Epithelial cell of esophagus (primary cell): Measurements from ENCODE around the gene SYT3.

ENCODE experiments used
- DNase-seq: peaks from one replicate; pipeline ENCODE4 v3.0.0; 2010; ENCODE audit warnings: low read depth
- H3K4me3 ChIP-seq: 2 replicates; pipeline ENCODE4 v1.5.1; 2011; ENCODE audit warnings: mild to moderate bottlenecking, low read length, control low read depth
- TF ChIP-seq, protein P1 (sequence below): IDR thresholded peaks from 2 replicates; pipeline ENCODE4 v1.5.1; 2011; ENCODE audit warnings: low read depth, mild to moderate bottlenecking, low read length, control low read depth, inconsistent platforms; ENCODE audit not compliant: insufficient read depth; ENCODE audit errors: missing control alignments

SYT3 gene

DNA sequence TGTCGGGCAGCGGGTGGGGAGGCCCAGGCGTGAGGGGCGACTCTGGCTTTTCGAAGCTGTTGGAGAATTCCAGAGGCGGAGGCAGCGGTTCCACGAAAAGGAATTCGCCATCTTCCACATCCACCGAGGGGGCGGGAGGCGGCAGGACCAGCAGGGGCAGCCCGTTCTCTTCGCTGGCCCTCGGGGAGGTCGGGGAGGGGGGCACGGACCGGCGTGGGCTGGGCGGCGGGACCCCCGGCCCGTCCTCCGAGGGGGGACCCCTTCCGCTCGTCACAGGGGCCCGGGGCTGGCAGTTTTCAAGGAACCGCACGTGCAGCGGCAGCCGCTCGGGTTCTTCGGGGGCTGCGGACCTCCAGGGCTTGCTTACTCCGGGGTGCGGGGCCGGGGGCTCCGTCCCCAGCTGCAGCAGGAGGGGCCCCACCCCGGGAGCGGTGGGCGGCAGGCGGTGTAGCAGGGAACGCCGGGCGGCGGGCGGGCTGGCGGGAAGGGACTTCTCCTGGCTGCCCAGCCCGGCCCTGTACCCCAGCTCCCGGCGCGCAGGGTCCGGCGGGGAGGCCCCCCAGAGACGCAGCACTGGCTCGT lies 27.6 kb upstream of the SYT3 start:
- TF ChIP-seq, protein P1, sequence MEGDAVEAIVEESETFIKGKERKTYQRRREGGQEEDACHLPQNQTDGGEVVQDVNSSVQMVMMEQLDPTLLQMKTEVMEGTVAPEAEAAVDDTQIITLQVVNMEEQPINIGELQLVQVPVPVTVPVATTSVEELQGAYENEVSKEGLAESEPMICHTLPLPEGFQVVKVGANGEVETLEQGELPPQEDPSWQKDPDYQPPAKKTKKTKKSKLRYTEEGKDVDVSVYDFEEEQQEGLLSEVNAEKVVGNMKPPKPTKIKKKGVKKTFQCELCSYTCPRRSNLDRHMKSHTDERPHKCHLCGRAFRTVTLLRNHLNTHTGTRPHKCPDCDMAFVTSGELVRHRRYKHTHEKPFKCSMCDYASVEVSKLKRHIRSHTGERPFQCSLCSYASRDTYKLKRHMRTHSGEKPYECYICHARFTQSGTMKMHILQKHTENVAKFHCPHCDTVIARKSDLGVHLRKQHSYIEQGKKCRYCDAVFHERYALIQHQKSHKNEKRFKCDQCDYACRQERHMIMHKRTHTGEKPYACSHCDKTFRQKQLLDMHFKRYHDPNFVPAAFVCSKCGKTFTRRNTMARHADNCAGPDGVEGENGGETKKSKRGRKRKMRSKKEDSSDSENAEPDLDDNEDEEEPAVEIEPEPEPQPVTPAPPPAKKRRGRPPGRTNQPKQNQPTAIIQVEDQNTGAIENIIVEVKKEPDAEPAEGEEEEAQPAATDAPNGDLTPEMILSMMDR = no peak
- DNase-seq = no peak
- H3K4me3 ChIP-seq = no peak overlapping the region

DNA sequence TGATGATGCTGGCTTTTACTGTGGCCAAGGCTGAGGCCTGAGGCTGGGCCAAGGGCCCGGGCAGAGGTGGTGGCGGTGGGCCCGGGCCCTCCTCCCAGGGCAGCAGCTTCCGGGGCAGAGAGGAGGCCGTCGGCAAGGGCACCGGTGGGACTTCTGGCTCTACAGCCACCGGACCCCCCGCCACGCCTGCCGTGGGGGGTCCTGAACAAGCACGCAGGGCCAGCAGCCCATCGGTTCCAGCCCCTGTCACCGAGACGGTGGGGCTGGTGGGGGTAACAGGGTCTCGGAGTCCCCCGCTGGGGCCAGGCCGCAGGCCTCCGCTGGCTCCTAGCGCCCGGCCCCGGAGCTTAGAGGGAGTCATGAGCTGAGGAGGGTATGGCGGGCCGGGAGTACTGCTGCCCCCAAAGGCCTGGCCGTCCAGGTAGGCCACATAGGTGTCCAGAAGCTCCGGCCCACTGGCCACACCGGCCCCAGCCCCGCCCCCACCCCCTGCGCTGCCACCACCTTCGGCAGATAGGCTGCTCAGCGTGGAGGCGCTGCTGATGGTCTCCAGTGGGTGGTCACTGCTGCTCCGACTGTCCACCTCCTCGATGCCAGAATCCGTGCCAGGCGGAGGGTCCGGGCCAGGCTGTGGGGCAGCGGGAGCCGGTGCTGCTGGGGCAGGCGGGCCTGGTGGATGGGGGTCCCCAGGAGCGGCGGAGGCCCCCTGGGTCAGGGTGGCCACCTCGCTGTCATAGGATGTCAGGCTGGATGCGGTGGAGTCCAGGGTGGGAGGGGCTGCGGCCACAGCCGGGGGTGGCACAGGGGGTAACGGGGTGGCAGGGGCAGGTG lies 26.9 kb upstream of the SYT3 start:
- DNase-seq = no peak
- no peak overlapping the region for H3K4me3 ChIP-seq
- TF ChIP-seq, protein P1 = no peak

DNA sequence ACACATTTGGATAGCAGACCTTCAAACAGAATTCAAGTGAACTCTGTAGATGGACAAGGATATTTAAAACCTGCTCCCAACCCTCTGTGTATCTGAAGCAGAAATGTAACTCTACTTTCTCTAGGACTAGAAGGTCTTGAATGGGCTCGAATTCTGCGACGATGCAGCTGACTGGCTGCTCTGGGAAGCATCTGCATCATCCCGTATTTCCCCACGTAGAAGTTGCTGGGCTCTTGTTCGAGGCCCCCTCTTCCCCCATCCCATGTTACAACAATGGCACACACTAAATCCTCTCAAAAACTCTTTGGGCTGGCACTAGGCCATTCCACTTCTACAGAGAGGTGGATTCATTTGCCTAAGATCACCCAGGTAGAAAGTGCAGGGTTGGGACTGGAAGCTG lies 24.5 kb upstream of the SYT3 start:
- no peak for DNase-seq
- no peak overlapping the region for H3K4me3 ChIP-seq
- TF ChIP-seq, protein P1 = no peak

DNA sequence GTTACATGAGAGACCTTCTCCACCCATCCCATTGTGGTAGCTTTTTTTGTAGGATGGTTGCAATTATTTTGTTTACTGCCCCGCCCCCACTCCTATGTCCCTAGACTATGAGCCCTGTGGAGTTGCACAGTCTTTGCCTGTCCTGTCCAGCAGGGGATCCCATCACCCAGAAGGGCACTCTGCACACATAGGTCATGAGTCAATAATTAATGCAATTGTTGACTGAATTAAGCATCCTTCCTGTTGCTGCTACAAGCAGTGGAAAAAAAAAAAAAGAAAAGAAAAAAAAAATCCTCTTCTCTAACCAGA lies 23.8 kb upstream of the SYT3 start:
- no peak overlapping the region for H3K4me3 ChIP-seq
- DNase-seq = no peak
- TF ChIP-seq, protein P1 = no peak

DNA sequence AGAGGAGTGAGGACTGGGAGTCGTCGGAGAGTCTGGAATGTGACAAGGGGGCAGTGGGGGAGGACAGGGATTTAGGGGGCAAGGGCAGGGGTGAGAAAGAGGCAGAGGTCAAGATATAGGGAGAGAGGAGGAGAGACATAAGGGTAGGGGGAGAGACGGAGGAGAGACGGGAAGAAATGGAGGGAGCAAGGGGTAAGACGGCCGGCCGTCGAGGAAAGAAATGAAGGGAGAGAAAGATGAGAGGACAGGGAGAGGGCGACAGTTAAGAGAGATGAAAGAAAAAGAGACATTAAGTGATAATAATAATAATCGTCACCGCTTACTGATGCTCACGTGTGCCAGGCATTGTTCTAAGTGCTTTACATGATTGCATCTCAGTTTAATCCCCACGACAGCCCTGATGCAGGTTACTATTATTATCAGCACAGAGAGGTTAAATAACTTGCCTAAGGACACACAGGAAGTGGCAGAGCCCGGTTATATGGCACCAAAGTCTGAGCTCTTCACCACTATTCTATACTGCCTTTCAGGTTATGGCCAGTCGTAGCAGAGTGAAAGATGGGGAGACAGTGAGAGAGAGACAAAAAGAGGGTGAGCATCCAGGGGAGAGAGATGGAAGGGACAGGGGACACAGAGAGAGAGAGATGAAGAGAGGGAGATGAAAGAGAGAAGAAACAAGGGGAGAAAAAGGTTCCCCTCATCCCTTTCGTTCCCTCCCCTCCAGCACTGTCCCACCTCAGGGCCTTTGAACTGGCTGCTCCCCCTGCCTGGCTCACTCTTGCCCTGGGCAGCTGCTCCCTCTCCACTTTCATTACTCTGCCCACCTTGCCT lies 23.2 kb upstream of the SYT3 start:
- TF ChIP-seq, protein P1 = no peak
- H3K4me3 ChIP-seq = no peak overlapping the region
- no peak for DNase-seq

DNA sequence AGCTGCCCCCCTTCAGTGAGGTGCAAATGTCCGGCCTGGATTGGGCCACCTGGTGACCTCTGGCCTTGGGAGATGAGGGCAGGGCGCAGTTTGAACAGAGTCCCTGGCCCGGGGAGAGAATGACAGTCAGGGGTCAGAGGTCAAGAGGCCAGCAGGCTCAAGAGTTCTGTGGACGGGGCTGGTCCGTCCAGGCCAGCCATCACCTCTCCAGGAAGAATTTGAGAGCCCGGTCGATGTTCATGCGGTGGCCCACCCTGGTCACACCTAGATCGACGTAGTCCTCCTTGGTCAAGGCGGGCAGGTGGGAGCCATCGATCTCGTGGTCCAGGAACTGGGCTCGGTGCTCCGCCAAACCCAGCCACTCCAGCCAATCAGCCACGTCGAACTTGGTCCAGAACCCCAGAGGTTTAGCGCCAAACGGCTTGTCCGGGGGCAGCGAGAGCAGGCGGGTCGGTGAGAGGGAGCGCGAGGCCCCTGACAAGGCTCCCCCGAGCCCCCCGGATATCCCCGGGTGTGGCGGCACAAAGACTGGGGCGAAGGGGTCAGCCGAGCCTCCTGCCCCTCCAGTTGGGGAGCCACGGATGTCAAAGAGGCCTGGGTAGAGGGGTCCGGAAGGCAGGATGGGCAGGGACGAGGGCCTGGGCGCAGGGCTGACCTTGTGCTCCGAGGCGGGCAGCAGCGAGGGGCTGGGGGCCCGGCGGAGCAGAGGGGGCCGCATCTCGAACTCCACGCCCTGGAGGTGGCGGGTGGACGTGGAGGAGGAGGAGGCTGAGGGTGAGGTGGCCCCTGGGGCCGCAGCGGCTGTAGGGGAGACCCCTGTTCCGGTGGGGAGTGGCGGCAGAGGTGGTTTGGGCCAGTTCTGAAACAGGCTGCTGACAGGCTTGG lies 22.3 kb upstream of the SYT3 start:
- TF ChIP-seq, protein P1 = no peak
- H3K4me3 ChIP-seq = no peak overlapping the region
- DNase-seq = no peak
